GM15510 (cell line): ENCODE data around the gene NT5C.

Experiments
- POLR2A ChIP-seq: IDR thresholded peaks from 3 replicates; pipeline ENCODE4 v1.6.1; 2011; ENCODE audit warnings: borderline replicate concordance; ENCODE audit not compliant: insufficient read length; ENCODE audit errors: extremely low read depth

NT5C gene

GRCh38 chr17:75152523-75152921 lies 21.0 kb upstream of the NT5C start:
- no peak for TF ChIP-seq POLR2A

- TF ChIP-seq POLR2A, result no peak
Observed at GRCh38 chr17:75151930-75152329, 20.4 kb upstream of the NT5C start.

GRCh38 chr17:75147878-75148546 lies 16.5 kb upstream of the NT5C start:
- TF ChIP-seq POLR2A, result no peak

- TF ChIP-seq POLR2A, result no peak
Observed at GRCh38 chr17:75146592-75146991, 15.1 kb upstream of the NT5C start.

GRCh38 chr17:75144816-75145512 lies 13.4 kb upstream of the NT5C start:
- no peak for TF ChIP-seq POLR2A

GRCh38 chr17:75142236-75142971 lies 10.9 kb upstream of the NT5C start:
- no peak for TF ChIP-seq POLR2A

GRCh38 chr17:75138519-75138918 lies 7.0 kb upstream of the NT5C start:
- no peak for TF ChIP-seq POLR2A

- TF ChIP-seq POLR2A, result no peak
Observed at GRCh38 chr17:75135946-75136345, 4.4 kb upstream of the NT5C start.

- TF ChIP-seq POLR2A, result no peak
Observed at GRCh38 chr17:75135452-75135851, 3.9 kb upstream of the NT5C start.

GRCh38 chr17:75133001-75133400 lies 1.5 kb upstream of the NT5C start:
- no peak for TF ChIP-seq POLR2A

- TF ChIP-seq POLR2A, result peak; percentile 2
Observed at GRCh38 chr17:75130632-75131277, 787 bp downstream of the NT5C start.

GRCh38 chr17:75130059-75130631 lies 1.4 kb downstream of the NT5C start:
- peak; percentile 22 for TF ChIP-seq POLR2A

- TF ChIP-seq POLR2A, result no peak
Observed at GRCh38 chr17:75129576-75129975, 2.0 kb downstream of the NT5C start.

- no peak for TF ChIP-seq POLR2A
Observed at GRCh38 chr17:75128694-75129505, 2.6 kb downstream of the NT5C start.
